Raji (cell line): ENCODE data around the gene HERC4.

Experiments
- POLR2A ChIP-seq: IDR thresholded peaks from 2 replicates; pipeline ENCODE4 v1.6.1; 2011; ENCODE audit warnings: low read depth, low read length, control low read depth; ENCODE audit not compliant: insufficient read depth

The HERC4 gene

GRCh38 chr10:68074775-68075549 is at the start of gene HERC4:
Gene HERC4 (minus strand): TSS chr10:68075283. CDS start chr10:68073108, 2,175 bp downstream.
- peak; percentile 71 for TF ChIP-seq POLR2A

- no peak for TF ChIP-seq POLR2A
Observed at GRCh38 chr10:68124718-68125117, 49.6 kb upstream of the HERC4 start.

GRCh38 chr10:68121852-68122251 is 46.8 kb upstream of the HERC4 start:
- no peak for TF ChIP-seq POLR2A

- no peak for TF ChIP-seq POLR2A
Observed at GRCh38 chr10:68121020-68121743, 46.1 kb upstream of the HERC4 start.

GRCh38 chr10:68118657-68119056 is 43.6 kb upstream of the HERC4 start:
- TF ChIP-seq POLR2A = no peak

GRCh38 chr10:68112837-68113236 is 37.8 kb upstream of the HERC4 start:
- no peak for TF ChIP-seq POLR2A

GRCh38 chr10:68111584-68111983 is 36.5 kb upstream of the HERC4 start:
- TF ChIP-seq POLR2A = no peak

- no peak for TF ChIP-seq POLR2A
Observed at GRCh38 chr10:68110027-68110426, 34.9 kb upstream of the HERC4 start.

GRCh38 chr10:68109331-68109730 is 34.2 kb upstream of the HERC4 start, which contains the start of gene MYPN:
Gene MYPN (plus strand): TSS chr10:68109488. CDS start chr10:68121439, 11,951 bp downstream.
- no peak for TF ChIP-seq POLR2A

- no peak for TF ChIP-seq POLR2A
Observed at GRCh38 chr10:68108653-68109052, 33.6 kb upstream of the HERC4 start.

- TF ChIP-seq POLR2A = no peak
Observed at GRCh38 chr10:68108051-68108450, 33.0 kb upstream of the HERC4 start.

- TF ChIP-seq POLR2A = no peak
Observed at GRCh38 chr10:68107651-68108050, 32.6 kb upstream of the HERC4 start.

GRCh38 chr10:68106656-68107055 is 31.6 kb upstream of the HERC4 start:
- no peak for TF ChIP-seq POLR2A

GRCh38 chr10:68105820-68106219 is 30.7 kb upstream of the HERC4 start:
- TF ChIP-seq POLR2A = no peak

- no peak for TF ChIP-seq POLR2A
Observed at GRCh38 chr10:68103901-68104300, 28.8 kb upstream of the HERC4 start.

- TF ChIP-seq POLR2A = no peak
Observed at GRCh38 chr10:68103261-68103878, 28.3 kb upstream of the HERC4 start.

- no peak for TF ChIP-seq POLR2A
Observed at GRCh38 chr10:68101066-68101465, 26.0 kb upstream of the HERC4 start.

GRCh38 chr10:68099736-68100135 is 24.7 kb upstream of the HERC4 start:
- TF ChIP-seq POLR2A = no peak
